Mucosa of rectum (tissue), 2 donors: Measurements from ENCODE around the gene CCDC91.

Experiments used
- H3K27ac ChIP-seq, 2 donors: one replicate each; pipeline ENCODE4 v1.7.0; 2013; ENCODE audit warnings: inconsistent platforms in 2 of 2, low read depth in 2 of 2, low read length in 2 of 2
- H3K27me3 ChIP-seq, 2 donors: one replicate each; pipeline ENCODE4 v1.7.0; 2013; ENCODE audit warnings: low read length in 2 of 2; ENCODE audit not compliant: control insufficient read depth in 2 of 2, insufficient read depth in 2 of 2
- H3K36me3 ChIP-seq, 2 donors: one replicate each; pipeline ENCODE4 v1.7.0; 2013; ENCODE audit warnings: low read length in 2 of 2; ENCODE audit not compliant: control insufficient read depth in 2 of 2, insufficient read depth in 2 of 2
- H3K4me1 ChIP-seq, 2 donors: one replicate each; pipeline ENCODE4 v1.7.0; 2013; ENCODE audit warnings: low read length in 2 of 2, mild to moderate bottlenecking in 1 of 2; ENCODE audit not compliant: control insufficient read depth in 2 of 2, insufficient read depth in 2 of 2
- H3K4me3 ChIP-seq, 2 donors: one replicate each; pipeline ENCODE4 v1.7.0; 2013; ENCODE audit warnings: low read length in 2 of 2
- H3K9ac ChIP-seq, 2 donors: one replicate each; pipeline ENCODE4 v1.7.0; 2013; ENCODE audit warnings: low read length in 2 of 2, low read depth in 1 of 2, mild to moderate bottlenecking in 1 of 2
- H3K9me3 ChIP-seq, 2 donors: one replicate each; pipeline ENCODE4 v1.7.0; 2013; ENCODE audit warnings: low read length in 2 of 2; ENCODE audit not compliant: control insufficient read depth in 2 of 2
- donor health status: healthy.
- donor health status: Normal muscosa, but diverticular disease.

CCDC91 gene

DNA sequence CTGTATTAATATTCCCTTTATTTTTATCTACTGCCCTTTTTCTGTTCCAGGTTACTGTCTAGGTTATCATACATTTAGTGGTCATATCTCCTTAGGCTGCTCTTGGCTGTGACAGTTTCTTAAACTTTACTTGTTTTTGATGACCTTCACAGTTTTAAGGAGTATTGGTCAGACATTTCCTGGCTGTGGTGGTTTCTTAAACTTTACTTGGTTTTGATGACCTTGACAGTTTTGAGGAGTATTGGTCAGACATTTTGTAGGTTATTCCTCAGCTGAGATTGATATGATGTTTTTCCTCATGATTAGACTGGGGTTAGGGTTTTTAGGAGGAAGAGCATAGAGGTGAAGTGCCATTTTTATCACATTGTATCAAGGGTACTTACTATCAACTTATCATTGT is 36.4 kb downstream of the CCDC91 start:
- no peaks in the 10 kb centered on the region for H3K27me3 ChIP-seq

DNA sequence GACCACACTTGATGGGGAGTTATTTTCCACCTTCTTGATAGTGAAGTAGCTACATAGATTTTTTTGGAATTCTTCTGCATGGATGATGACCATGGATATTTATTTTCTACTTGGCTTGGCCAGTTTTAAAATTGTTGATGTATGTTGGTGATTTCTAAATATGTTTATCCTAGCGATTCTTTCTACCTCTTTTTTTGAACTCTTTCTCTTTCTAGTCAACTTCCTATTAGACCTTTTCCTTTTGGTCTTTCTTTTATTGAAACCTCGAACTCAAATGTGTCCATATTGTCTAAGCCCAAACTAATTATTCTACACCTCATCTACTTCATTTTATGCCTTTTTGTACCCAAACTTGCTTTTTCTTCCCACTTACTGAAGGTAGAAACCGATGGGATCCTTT is 37.0 kb downstream of the CCDC91 start:
- H3K27me3 ChIP-seq: no peaks in the 10 kb centered on the region
- no peak overlapping the region for H3K4me3 ChIP-seq
- peaks cover 6 to 7% of the 10 kb centered on the region in 2 donors for H3K4me1 ChIP-seq
- H3K36me3 ChIP-seq: no peaks in the 10 kb centered on the region
- H3K9ac ChIP-seq: no peak overlapping the region
- H3K27ac ChIP-seq: no peak overlapping the region
- no peaks in the 10 kb centered on the region for H3K9me3 ChIP-seq

More for the DNA sequence above, 36.4 kb downstream of the CCDC91 start:
- Histone ChIP-seq H3K9me3 (no peaks in the 10 kb centered on the region), H3K4me3 (no peak overlapping the region), H3K36me3 (no peaks in the 10 kb centered on the region), H3K9ac (no peak overlapping the region), H3K4me1 (peaks cover 7 to 9% of the 10 kb centered on the region in 2 donors), H3K27ac (no peak overlapping the region)

DNA sequence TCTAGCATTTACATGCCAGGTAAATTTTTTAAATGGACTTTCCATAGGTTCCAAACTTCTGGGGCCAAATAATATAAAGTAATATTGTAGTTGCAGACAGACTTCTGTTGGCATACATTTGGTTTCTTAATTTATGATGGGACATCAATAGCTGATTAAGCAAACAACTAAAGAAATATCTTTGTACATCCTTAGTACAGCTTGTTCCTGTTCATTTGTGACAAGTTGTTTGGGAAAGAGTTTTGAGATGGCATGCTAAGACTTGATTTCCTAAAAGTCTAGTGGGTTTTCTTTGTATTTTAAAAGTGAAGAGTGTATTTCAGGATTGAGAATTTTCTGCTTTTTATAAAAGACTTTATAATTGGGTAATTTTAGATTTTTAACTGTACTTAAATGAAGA is 41.0 kb downstream of the CCDC91 start:
- Histone ChIP-seq H3K27ac (no peak overlapping the region), H3K9me3 (no peaks in the 10 kb centered on the region)

DNA sequence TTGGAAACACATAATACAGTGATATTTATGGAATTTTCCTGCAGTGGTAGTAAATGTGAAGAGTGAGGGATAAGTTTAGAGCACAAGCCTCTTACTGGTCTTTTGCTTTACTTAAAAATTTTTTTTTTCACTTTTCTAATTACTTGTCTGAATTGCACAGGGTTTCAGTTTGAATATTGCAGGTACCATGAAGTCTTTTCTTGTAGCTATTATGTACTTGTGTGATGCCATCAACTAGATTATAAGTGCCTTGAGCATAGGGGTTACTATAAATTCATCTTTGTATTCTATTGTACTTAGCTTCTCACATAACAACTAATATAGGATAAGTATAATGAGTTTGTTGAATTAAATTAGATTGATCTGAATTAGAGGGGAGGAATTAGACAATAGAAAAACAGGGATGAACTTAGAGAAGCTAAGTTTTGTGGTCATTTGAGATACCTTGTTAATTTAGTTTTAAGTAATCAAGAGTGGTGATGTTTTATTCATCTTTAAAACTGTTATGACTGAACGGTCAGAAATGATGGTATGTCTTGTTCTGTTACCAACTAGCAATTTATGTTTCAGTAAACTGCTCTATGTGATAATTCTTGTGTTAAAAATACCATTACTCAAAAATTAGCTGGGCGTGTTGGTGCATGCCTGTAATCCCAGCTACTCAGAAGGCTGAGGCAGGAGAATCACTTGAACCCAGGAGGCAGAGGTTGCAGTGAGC is 42.1 kb downstream of the CCDC91 start:
- H3K27ac ChIP-seq: no peak overlapping the region
- no peak overlapping the region for H3K9ac ChIP-seq
- H3K36me3 ChIP-seq: no peaks in the 10 kb centered on the region
- no peaks in the 10 kb centered on the region for H3K27me3 ChIP-seq
- H3K9me3 ChIP-seq: no peaks in the 10 kb centered on the region
- H3K4me3 ChIP-seq: no peak overlapping the region
- H3K4me1 ChIP-seq: no peaks in the 10 kb centered on the region

More for the DNA sequence above, 41.0 kb downstream of the CCDC91 start:
- no peaks in the 10 kb centered on the region for H3K4me1 ChIP-seq
- no peak overlapping the region for H3K4me3 ChIP-seq
- H3K27me3 ChIP-seq: no peaks in the 10 kb centered on the region
- no peak overlapping the region for H3K9ac ChIP-seq
- H3K36me3 ChIP-seq: no peaks in the 10 kb centered on the region

DNA sequence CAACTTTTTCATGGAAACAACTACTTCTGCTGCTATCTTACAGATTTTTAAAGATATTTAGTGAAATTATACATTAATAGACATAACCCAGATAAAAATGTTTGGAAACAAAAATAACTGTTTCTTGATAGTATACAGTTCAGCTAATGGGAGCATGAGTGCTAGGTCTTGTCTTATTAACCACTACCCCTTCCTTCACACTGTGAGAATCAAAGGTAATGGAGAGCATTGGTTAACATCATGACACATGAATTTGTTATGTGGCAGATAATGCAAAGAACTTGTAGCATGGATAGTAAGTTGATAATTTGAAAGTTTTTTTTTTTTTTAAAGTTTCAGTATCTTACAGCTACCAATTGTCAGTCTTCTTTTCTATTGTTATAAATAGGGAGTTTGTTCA is 44.2 kb downstream of the CCDC91 start:
- Histone ChIP-seq H3K27me3 (no peaks in the 10 kb centered on the region), H3K4me3 (no peak overlapping the region), H3K9ac (no peak overlapping the region), H3K4me1 (no peaks in the 10 kb centered on the region), H3K9me3 (no peaks in the 10 kb centered on the region), H3K36me3 (no peaks in the 10 kb centered on the region), H3K27ac (no peak overlapping the region)

DNA sequence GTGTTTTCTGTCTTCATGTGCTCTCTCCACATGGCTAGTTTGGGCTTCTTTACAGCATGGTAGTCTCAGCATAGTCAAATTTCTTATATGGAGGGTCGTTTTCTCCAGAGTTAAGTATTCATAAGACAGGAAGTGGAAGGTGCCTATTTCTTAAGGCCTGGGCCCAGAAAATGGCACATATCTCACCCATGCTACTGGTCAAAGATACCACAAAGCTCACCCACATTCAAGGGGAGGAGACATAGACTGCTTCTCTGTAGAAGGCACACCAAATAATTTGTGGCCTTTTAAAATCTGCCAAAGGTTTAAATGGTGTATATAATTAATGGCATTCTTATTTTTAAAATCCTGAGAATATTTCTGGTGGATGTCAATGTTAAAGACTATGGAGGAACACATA is 44.8 kb downstream of the CCDC91 start:
- no peaks in the 10 kb centered on the region for H3K36me3 ChIP-seq
- H3K9me3 ChIP-seq: no peaks in the 10 kb centered on the region
- H3K27me3 ChIP-seq: no peaks in the 10 kb centered on the region
- H3K4me1 ChIP-seq: no peaks in the 10 kb centered on the region
- H3K4me3 ChIP-seq: no peak overlapping the region
- no peak overlapping the region for H3K9ac ChIP-seq
- no peak overlapping the region for H3K27ac ChIP-seq

DNA sequence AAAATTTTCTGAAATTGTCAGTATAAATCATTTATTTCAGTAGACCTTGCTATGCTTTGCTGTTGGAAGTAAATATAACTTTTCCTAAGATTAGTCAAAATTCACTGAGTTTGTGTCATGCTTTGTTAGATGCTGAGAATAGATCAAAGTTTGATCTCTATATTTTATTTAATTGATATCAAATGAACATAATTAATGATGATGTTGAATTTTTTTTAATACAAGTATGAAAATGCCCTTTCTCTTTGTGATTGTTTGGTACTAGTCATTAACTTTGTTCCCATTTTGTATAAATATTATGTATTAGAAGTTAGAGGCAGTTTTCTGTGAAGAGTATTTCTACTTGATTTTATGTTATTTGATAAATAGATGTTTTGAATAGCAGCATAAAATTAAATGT is 45.7 kb downstream of the CCDC91 start:
- no peaks in the 10 kb centered on the region for H3K4me1 ChIP-seq
- H3K9me3 ChIP-seq: no peaks in the 10 kb centered on the region
- H3K4me3 ChIP-seq: no peak overlapping the region
- no peaks in the 10 kb centered on the region for H3K36me3 ChIP-seq
- H3K27me3 ChIP-seq: no peaks in the 10 kb centered on the region
- H3K27ac ChIP-seq: no peak overlapping the region
- no peak overlapping the region for H3K9ac ChIP-seq

DNA sequence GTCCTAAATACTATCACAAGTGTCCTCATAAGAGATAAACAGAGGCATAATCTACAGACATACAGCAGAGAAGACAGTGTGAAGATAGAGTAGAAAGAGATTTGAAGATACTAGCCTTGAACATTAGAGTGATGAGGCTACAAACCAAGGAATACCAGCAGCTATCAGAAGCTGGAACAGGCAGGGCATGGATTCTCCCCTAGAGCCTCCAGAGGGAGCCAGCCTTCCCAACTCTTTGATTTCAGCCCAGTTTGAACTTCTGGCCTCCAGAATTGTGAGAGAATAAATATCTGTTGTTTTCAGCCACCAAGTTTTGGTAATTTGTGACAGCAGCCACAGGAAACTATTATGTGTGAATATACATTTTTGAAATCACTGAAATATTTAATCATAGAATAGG is 47.2 kb downstream of the CCDC91 start:
- H3K9me3 ChIP-seq: no peaks in the 10 kb centered on the region
- no peak overlapping the region for H3K4me3 ChIP-seq
- no peaks in the 10 kb centered on the region for H3K27me3 ChIP-seq
- H3K9ac ChIP-seq: no peak overlapping the region
- H3K36me3 ChIP-seq: no peaks in the 10 kb centered on the region
- H3K4me1 ChIP-seq: no peaks in the 10 kb centered on the region
- H3K27ac ChIP-seq: no peak overlapping the region

DNA sequence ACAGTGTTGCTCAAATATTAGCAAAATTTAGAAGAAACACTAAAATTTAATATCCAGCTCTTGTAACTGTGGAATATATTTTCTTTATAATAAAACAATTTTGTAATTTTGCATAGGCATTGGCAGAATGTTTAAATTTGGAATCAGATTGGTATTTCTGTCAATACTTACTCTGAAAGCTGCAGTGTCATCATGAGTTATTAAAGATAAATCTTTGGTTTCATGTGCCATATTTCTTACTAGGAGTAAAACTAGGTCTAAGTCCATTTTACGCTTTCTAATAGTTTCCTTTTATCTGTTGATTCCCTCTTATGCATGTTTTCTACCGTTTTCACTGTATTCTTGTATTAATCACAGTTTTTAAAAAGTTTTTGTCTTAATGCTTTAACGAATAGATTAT is 49.7 kb downstream of the CCDC91 start:
- Histone ChIP-seq H3K9me3 (no peaks in the 10 kb centered on the region), H3K4me3 (no peak overlapping the region), H3K4me1 (no peaks in the 10 kb centered on the region), H3K27me3 (no peaks in the 10 kb centered on the region), H3K27ac (no peak overlapping the region), H3K9ac (no peak overlapping the region), H3K36me3 (no peaks in the 10 kb centered on the region)

DNA sequence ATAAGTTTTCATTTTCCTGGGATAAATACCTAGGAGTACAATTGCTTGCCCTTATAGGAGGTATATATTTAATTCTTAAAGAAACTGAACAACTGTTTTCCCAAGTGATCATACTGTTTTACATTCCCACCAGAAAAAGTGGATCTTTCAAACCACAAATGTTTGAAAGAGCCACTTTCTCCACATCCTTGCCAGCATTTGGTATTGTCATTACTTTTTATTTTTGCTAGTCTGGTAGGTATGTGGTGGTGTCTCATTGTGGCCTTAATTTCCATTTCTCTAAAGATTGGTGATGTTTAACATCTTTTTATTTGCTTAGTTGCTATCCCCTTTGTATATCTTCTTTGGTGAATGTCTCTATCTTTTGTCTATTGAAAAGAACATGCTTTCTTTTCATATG is 50.6 kb downstream of the CCDC91 start:
- Histone ChIP-seq H3K4me3 (no peak overlapping the region), H3K27me3 (no peaks in the 10 kb centered on the region), H3K36me3 (no peaks in the 10 kb centered on the region), H3K9me3 (no peaks in the 10 kb centered on the region), H3K27ac (no peak overlapping the region), H3K4me1 (no peaks in the 10 kb centered on the region), H3K9ac (no peak overlapping the region)

DNA sequence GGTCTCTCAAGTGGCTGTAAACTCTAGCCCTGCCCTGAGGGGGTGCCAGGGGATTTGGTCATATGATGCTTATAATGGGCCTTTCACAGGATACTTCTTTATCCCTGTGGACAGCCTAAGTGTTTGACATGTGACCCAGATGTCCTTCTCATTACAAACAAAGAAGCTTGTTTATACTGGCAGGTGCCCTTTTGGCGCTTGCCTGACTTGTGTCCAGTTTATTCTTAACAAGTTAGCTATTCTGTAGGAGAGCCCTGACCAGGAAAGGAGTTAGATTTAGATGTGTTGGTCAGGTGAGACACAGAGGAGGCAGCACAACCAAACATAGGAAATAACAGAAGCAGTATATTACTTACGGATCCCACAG is 51.9 kb downstream of the CCDC91 start:
- no peaks in the 10 kb centered on the region for H3K27me3 ChIP-seq
- no peaks in the 10 kb centered on the region for H3K9me3 ChIP-seq
- H3K4me3 ChIP-seq: no peak overlapping the region
- H3K9ac ChIP-seq: no peak overlapping the region
- no peak overlapping the region for H3K27ac ChIP-seq
- no peaks in the 10 kb centered on the region for H3K4me1 ChIP-seq
- H3K36me3 ChIP-seq: no peaks in the 10 kb centered on the region
